K562 (cell line): ENCODE results near the gene LAMA2. TPM values are rescaled to one million over a fixed set of nuclear protein-coding genes. Genes with fewer than 3 reads are reported as not detected.

ENCODE experiments used
- ATAC-seq: fragments of 200-7000 bp; cut with Tn5 transposase; 3 replicates; pipeline ENCODE4 v1.9.1; 2020; ENCODE audit warnings: moderate library complexity
- Bru-seq: library from RNA; stranded (reverse); fragments of 400-500 nt; gene quantifications from one replicate; lab custom pipeline; 2021; lab: Mats Ljungman, UMichigan
- BruChase-seq, 2 experiments: library from RNA; stranded (reverse); fragments of 400-500 nt; gene quantifications; one replicate each; lab custom pipeline; 2021; lab: Mats Ljungman, UMichigan
- BruUV-seq: library from RNA; stranded (reverse); fragments of 400-500 nt; replicated peaks from 2 replicates; lab custom pipeline; 2021; lab: Mats Ljungman, UMichigan
- CTCF ChIA-PET: fragments of 300-600 bp; formaldehyde crosslinking; extraction: SDS; loops from one replicate; lab custom pipeline; 2021; ENCODE audit warnings: low intra/inter-chr PET ratio; lab: Yijun Ruan, JAX
- POLR2A ChIA-PET: fragments of 300-600, 350-650 bp; sonication (Branson Sonifier 250); formaldehyde crosslinking; extraction: SDS; loops from one replicate; lab custom pipeline; 2021; ENCODE audit warnings: antibody characterized with exemption, inconsistent platforms; lab: Yijun Ruan, JAX
- DNase-seq, 4 experiments: peaks; one replicate each; pipeline versions ENCODE4 v3.0.0 to v3.0.0-alpha.2; 2011 to 2018; ENCODE audit warnings: low spot score in 3 of 4, mixed read lengths in 3 of 4; ENCODE audit errors: extremely low read depth in 1 of 4
- FAIRE-seq: peaks from 2 replicates; lab custom pipeline; 2011; peaks lifted over from hg19 to GRCh38; lab: Jason Lieb, UNC
- H2AFZ ChIP-seq: 2 replicates; pipeline ENCODE4 v1.6.0; 2011; ENCODE audit warnings: low read depth, low read length, control low read depth, inconsistent platforms
- H3K27ac ChIP-seq: fragments of 200-600 bp; 3 replicates; pipeline ENCODE4 v1.8.0; 2011; ENCODE audit warnings: low read depth, mild to moderate bottlenecking, control low read depth, inconsistent platforms, low read length, moderate library complexity, mixed read lengths; ENCODE audit errors: extremely low read depth
- H3K27me3 ChIP-seq, 2 experiments: fragments of 300-600 bp in 1 of 2; 2 replicates in 1 of 2; 3 replicates in 1 of 2; pipeline versions ENCODE4 v1.6.0 to v1.8.0; 2011; ENCODE audit warnings: inconsistent platforms in 2 of 2, low read length in 2 of 2, mild to moderate bottlenecking in 1 of 2, mixed read lengths in 1 of 2, moderate library complexity in 1 of 2; ENCODE audit not compliant: control insufficient read depth in 2 of 2, insufficient read depth in 2 of 2
- H3K36me3 ChIP-seq: fragments of 300-600 bp; 3 replicates; pipeline ENCODE4 v1.8.0; 2011; ENCODE audit warnings: mild to moderate bottlenecking, low read length, inconsistent platforms; ENCODE audit not compliant: control insufficient read depth, insufficient read depth
- H3K4me1 ChIP-seq, 2 experiments: fragments of 200-600 bp in 1 of 2; replicated peaks in 1 of 2; 2 replicates in 1 of 2; 3 replicates in 1 of 2; pipeline versions ENCODE4 v1.5.1 to v1.8.0; 2011; ENCODE audit warnings: inconsistent platforms in 2 of 2, low read length in 2 of 2, mild to moderate bottlenecking in 1 of 2, mixed read lengths in 1 of 2, moderate library complexity in 1 of 2; ENCODE audit not compliant: control insufficient read depth in 2 of 2, insufficient read depth in 2 of 2
- H3K4me2 ChIP-seq: 2 replicates; pipeline ENCODE4 v1.6.1; 2011; ENCODE audit warnings: low read length, control low read depth, inconsistent platforms, mixed read lengths; ENCODE audit not compliant: insufficient read depth
- H3K4me3 ChIP-seq: fragments of 200-600 bp; sonication (generic), shearing (Covaris generic); 2 replicates; pipeline ENCODE4 v1.5.1; 2016; ENCODE audit warnings: control low read depth, inconsistent platforms
- H3K79me2 ChIP-seq: fragments of 200-600 bp; 3 replicates; pipeline ENCODE4 v1.8.0; 2011; ENCODE audit warnings: low read length, inconsistent platforms; ENCODE audit not compliant: control insufficient read depth, insufficient read depth
- H3K9ac ChIP-seq, 2 experiments: 2 replicates each; pipeline versions ENCODE4 v1.6.0 to v1.6.1; 2011; ENCODE audit warnings: low read depth in 2 of 2, low read length in 2 of 2, control low read depth in 1 of 2, inconsistent platforms in 1 of 2, mild to moderate bottlenecking in 1 of 2, mixed read lengths in 1 of 2; ENCODE audit not compliant: insufficient read depth in 1 of 2
- H3K9me1 ChIP-seq: one replicate; pipeline ENCODE4 v1.6.0; 2011; ENCODE audit warnings: inconsistent platforms, mild to moderate bottlenecking, low read length, moderate library complexity; ENCODE audit not compliant: control insufficient read depth, insufficient read depth
- H3K9me3 ChIP-seq: replicated peaks from 2 replicates; pipeline ENCODE4 v1.5.1; 2011; ENCODE audit warnings: low read depth, low read length, inconsistent platforms; ENCODE audit not compliant: control insufficient read depth, insufficient read depth
- H4K20me1 ChIP-seq: replicated peaks from 2 replicates; pipeline ENCODE4 v1.6.1; 2011; ENCODE audit warnings: low read length, inconsistent platforms, mixed read lengths; ENCODE audit not compliant: control insufficient read depth, insufficient read depth
- CBX3 ChIP-seq, 2 experiments: IDR thresholded peaks; 1 replicate in 1 of 2; 2 replicates in 1 of 2; pipeline ENCODE4 v1.6.1; 2012; ENCODE audit warnings: inconsistent platforms in 2 of 2, low read length in 2 of 2, borderline replicate concordance in 1 of 2, control low read depth in 1 of 2
- CBX5 ChIP-seq: IDR thresholded peaks from 2 replicates; pipeline ENCODE4 v1.6.1; 2014; ENCODE audit warnings: low read depth, borderline replicate concordance
- CREM ChIP-seq: IDR thresholded peaks from 2 replicates; pipeline ENCODE4 v1.6.1; 2014; ENCODE audit warnings: antibody characterized with exemption, low read depth
- EP300 ChIP-seq: IDR thresholded peaks from 2 replicates; pipeline ENCODE4 v1.6.1; 2012; ENCODE audit warnings: low read length, improper control_type of control experiment
- ESRRA ChIP-seq: fragments of 450-650 bp; IDR thresholded peaks from 2 replicates; pipeline ENCODE4 v1.6.1; 2014; ENCODE audit warnings: low read depth, mild to moderate bottlenecking, moderate library complexity, borderline replicate concordance
- GABPA ChIP-seq: fragments of 200-800 bp; sonication (Bioruptor generic); conservative IDR thresholded peaks from 2 replicates; pipeline ENCODE4 v1.6.1; 2016; ENCODE audit warnings: low read depth, missing genetic modification characterization, missing compliant biosample characterization
- MAFF ChIP-seq: IDR thresholded peaks from 2 replicates; pipeline ENCODE4 v1.6.1; 2012; ENCODE audit warnings: low read length, improper control_type of control experiment
- MECOM ChIP-seq: fragments of 250-450 bp; sonication (Bioruptor Pico); IDR thresholded peaks from 2 replicates; pipeline ENCODE4 v1.8.0; 2022; ENCODE audit warnings: inconsistent platforms
- NFRKB ChIP-seq: fragments of 450-650 bp; IDR thresholded peaks from 2 replicates; pipeline ENCODE4 v1.6.1; 2016; ENCODE audit warnings: low read depth
- PHF21A ChIP-seq: fragments of 450-650 bp; IDR thresholded peaks from 2 replicates; pipeline ENCODE4 v1.6.1; 2017; ENCODE audit warnings: low read depth, borderline replicate concordance
- ZNF217 ChIP-seq: sonication (generic); formaldehyde crosslinking; IDR thresholded peaks from 2 replicates; pipeline ENCODE4 v1.8.0; 2022; ENCODE audit warnings: mild to moderate bottlenecking, missing genetic modification reagents
- WGBS: fragments of 100-300 bp; shearing (Covaris generic); methylation state at CpG from one replicate; pipeline ENCODE4 v1.1.6; 2016; ENCODE audit warnings: low coverage, mixed read lengths; ENCODE audit not compliant: insufficient coverage; ENCODE audit errors: missing lambda C conversion rate; 5-methylcytosine and 5-hydroxymethylcytosine counted together
- in situ Hi-C: fragments of 300-500 bp; cut with MboI; formaldehyde crosslinking; loops from 4 replicates; pipeline ENCODE4 v1.15.0; 2018; ENCODE audit warnings: inconsistent platforms, mixed read lengths
- intact Hi-C: fragments of 100-400 bp; cut with micrococcal nuclease; formaldehyde crosslinking; loops from 2 replicates; pipeline ENCODE4 v1.14.2; 2022
- long read RNA-seq, 3 experiments: library from polyadenylated mRNA in 2 of 3; library from RNA in 1 of 3; unstranded in 2 of 3; stranded (forward) in 1 of 3; transcript quantifications; one replicate each; pipeline ENCODE4 v2.0.0, GENCODE V29; 2019 to 2022
- polyA minus RNA-seq, 3 experiments: library from RNA; depleted of rRNA, polyadenylated mRNA; stranded (reverse); fragments of >200 nt; gene quantifications; 2 replicates each; pipeline ENCODE4 v1.2.3, GENCODE V29; 2011
- polyA plus RNA-seq, 8 experiments: library from polyadenylated mRNA; depleted of rRNA in 4 of 8; stranded (reverse) in 5 of 8; unstranded in 3 of 8; fragments of >200 nt; fragmentation: Nextera tagmentation in 2 of 8; fragmentation: Illumina TruSeq in 1 of 8; extraction: Ambion mirVana in 2 of 8; extraction: Trizol in 1 of 8; gene quantifications; 2 replicates each; pipeline versions ENCODE4 v1.2.1 to v1.2.3, GENCODE V29; 2011 to 2014; ENCODE audit warnings: inconsistent platforms in 1 of 8, missing spikeins in 1 of 8
- total RNA-seq, 7 experiments: library from RNA; depleted of rRNA in 6 of 7; stranded (reverse); fragments of >200 nt in 6 of 7; fragmentation: Illumina TruSeq in 2 of 7; extraction: Trizol in 2 of 7; gene quantifications; 2 replicates each; pipeline versions ENCODE4 v1.2.1 to v1.2.3, GENCODE V29; 2011 to 2021; ENCODE audit warnings: low replicate concordance in 1 of 7
- TF ChIP-seq, protein P1 (sequence below): sonication (generic); formaldehyde crosslinking; IDR thresholded peaks from 2 replicates; pipeline ENCODE4 v1.8.0; 2022; ENCODE audit warnings: missing genetic modification reagents, mild to moderate bottlenecking, borderline replicate concordance

The LAMA2 gene, protein sequence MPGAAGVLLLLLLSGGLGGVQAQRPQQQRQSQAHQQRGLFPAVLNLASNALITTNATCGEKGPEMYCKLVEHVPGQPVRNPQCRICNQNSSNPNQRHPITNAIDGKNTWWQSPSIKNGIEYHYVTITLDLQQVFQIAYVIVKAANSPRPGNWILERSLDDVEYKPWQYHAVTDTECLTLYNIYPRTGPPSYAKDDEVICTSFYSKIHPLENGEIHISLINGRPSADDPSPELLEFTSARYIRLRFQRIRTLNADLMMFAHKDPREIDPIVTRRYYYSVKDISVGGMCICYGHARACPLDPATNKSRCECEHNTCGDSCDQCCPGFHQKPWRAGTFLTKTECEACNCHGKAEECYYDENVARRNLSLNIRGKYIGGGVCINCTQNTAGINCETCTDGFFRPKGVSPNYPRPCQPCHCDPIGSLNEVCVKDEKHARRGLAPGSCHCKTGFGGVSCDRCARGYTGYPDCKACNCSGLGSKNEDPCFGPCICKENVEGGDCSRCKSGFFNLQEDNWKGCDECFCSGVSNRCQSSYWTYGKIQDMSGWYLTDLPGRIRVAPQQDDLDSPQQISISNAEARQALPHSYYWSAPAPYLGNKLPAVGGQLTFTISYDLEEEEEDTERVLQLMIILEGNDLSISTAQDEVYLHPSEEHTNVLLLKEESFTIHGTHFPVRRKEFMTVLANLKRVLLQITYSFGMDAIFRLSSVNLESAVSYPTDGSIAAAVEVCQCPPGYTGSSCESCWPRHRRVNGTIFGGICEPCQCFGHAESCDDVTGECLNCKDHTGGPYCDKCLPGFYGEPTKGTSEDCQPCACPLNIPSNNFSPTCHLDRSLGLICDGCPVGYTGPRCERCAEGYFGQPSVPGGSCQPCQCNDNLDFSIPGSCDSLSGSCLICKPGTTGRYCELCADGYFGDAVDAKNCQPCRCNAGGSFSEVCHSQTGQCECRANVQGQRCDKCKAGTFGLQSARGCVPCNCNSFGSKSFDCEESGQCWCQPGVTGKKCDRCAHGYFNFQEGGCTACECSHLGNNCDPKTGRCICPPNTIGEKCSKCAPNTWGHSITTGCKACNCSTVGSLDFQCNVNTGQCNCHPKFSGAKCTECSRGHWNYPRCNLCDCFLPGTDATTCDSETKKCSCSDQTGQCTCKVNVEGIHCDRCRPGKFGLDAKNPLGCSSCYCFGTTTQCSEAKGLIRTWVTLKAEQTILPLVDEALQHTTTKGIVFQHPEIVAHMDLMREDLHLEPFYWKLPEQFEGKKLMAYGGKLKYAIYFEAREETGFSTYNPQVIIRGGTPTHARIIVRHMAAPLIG (N-terminal part only)
- total RNA-seq (2011; cell fraction: chromatin; rRNA removed; ENCODE audit: low replicate concordance) = not detected in 2 replicates
- total RNA-seq (2011; cell fraction: nucleolus; rRNA removed) = not detected in 2 replicates
- not detected in 2 replicates for total RNA-seq (2011; cell fraction: nucleoplasm; rRNA removed)
- total RNA-seq (2014; rRNA removed) (0.16 and 0.36 TPM in 2 replicates), total RNA-seq (2014; rRNA removed; fragmentation: Illumina TruSeq; extraction: Trizol) (0.29 and 0.44 TPM in 2 replicates), total RNA-seq (2015; rRNA removed; fragmentation: Illumina TruSeq; extraction: Trizol) (0.04 and 0.51 TPM in 2 replicates), total RNA-seq (2021) (0.47 and 0.91 TPM in 2 replicates), polyA plus RNA-seq (2011; rRNA removed) (0.22 and 0.25 TPM in 2 replicates), polyA plus RNA-seq (2014; fragmentation: Illumina TruSeq; extraction: Trizol) (0.69 and 1.5 TPM in 2 replicates), polyA plus RNA-seq (2014; fragmentation: Nextera tagmentation; extraction: Ambion mirVana) (under 1 TPM; 0.11 to 0.32 TPM), polyA plus RNA-seq (2014; rRNA removed) (0.01 and 0.04 TPM in 2 replicates), polyA minus RNA-seq (2011; rRNA and poly(A)+ RNA removed) (0.04 TPM in 1 of 2 replicates, not detected in the other), Bru-seq, nascent RNA (percentile 6 among the genes with signal in this experiment), BruChase-seq, experiment 1, labeled RNA remaining after a 2-hour chase (percentile 3 among the genes with signal in this experiment), BruChase-seq, experiment 2, labeled RNA remaining after a 6-hour chase (percentile 4 among the genes with signal in this experiment)
- polyA plus RNA-seq (2011; cell fraction: cytosol; rRNA removed) = 0.13 and 0.28 TPM in 2 replicates
- not detected in 2 replicates for polyA plus RNA-seq (2011; cell fraction: nucleus; rRNA removed)
- 0.74 and 0.75 TPM in 2 replicates for polyA plus RNA-seq (2012)
- polyA minus RNA-seq (2011; cell fraction: cytosol; rRNA and poly(A)+ RNA removed) = not detected in 2 replicates
- polyA minus RNA-seq (2011; cell fraction: nucleus; rRNA and poly(A)+ RNA removed) = not detected in 2 replicates
- long read RNA-seq, experiment 1, partial matches to known transcripts = 1 of 1 reads
- long read RNA-seq, experiment 1, other reads (novel, unspliced or antisense) = 0 of 1 reads
- long read RNA-seq, experiment 2, partial matches to known transcripts = 0 of 1 reads
- long read RNA-seq, experiment 2, other reads (novel, unspliced or antisense) = 1 of 1 reads
- long read RNA-seq, experiment 3 = 0 reads

DNA sequence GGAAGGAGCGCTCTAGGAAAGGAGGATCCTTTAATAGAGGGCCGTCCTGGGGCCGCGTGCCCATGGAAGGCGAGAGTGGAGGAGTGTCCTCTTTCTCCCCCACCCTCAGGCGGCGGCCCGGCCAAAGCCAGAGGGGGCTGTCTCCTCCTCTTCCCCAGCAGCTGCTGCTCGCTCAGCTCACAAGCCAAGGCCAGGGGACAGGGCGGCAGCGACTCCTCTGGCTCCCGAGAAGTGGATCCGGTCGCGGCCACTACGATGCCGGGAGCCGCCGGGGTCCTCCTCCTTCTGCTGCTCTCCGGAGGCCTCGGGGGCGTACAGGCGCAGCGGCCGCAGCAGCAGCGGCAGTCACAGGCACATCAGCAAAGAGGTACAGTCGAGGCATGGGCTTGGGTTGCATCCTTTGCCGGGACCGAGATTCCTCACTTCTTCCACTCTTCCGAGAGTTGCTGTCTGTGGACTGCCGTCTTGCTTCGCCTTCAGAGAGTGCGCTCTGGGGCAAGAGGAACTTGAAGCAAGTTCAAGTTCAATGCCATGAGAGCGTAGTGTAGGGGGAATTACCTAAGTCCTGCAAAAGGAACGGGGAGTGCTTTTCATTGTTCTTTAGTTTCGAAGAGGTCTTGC lies at the start of gene LAMA2:
LAMA2 (plus strand) TSS at position 148 of the 621 bp plus-strand sequence; CDS start at position 256, 108 bp downstream.
- Histone ChIP-seq H3K36me3 (no peaks in the 10 kb centered on the region), H3K79me2 (no peaks in the 10 kb centered on the region), H3K9ac (no peak within 1 kb of the TSS), H2AFZ (no peak within 1 kb of the TSS), H3K4me3 (no peak within 1 kb of the TSS), H3K4me2 (no peak within 1 kb of the TSS), H3K9me3 (no peaks in the 10 kb centered on the region), H3K27ac (no peak within 1 kb of the TSS), H3K27me3 (no peaks in the 10 kb centered on the region), H3K9me1 (no peaks in the 10 kb centered on the region), H4K20me1 (no peaks in the 10 kb centered on the region), H3K4me1 (no peaks in the 10 kb centered on the region)
- FAIRE-seq (no peak), DNase-seq (no peak), ATAC-seq (no peak)
- in situ Hi-C loops = no loop called here
- POLR2A ChIA-PET = no interaction called here
- intact Hi-C loops = no loop called here
- CTCF ChIA-PET = no interaction called here
- 1% methylated on average over 34 of the region's 36 CpGs for WGBS
- BruUV-seq = no TSS peak
- no peak for TF ChIP-seq CBX5
- no peak for TF ChIP-seq MECOM (CRISPR knock-in tag)
- no peak for TF ChIP-seq MAFF
- TF ChIP-seq CBX3 (IDR thresholded peaks at IDR 0.05; ENCODE audit: borderline replicate concordance in 1 of 2, low read length in 2 of 2) = no peak
- TF ChIP-seq PHF21A = no peak
- TF ChIP-seq ZNF217 (CRISPR knock-in tag) = no peak
- TF ChIP-seq, protein P1, sequence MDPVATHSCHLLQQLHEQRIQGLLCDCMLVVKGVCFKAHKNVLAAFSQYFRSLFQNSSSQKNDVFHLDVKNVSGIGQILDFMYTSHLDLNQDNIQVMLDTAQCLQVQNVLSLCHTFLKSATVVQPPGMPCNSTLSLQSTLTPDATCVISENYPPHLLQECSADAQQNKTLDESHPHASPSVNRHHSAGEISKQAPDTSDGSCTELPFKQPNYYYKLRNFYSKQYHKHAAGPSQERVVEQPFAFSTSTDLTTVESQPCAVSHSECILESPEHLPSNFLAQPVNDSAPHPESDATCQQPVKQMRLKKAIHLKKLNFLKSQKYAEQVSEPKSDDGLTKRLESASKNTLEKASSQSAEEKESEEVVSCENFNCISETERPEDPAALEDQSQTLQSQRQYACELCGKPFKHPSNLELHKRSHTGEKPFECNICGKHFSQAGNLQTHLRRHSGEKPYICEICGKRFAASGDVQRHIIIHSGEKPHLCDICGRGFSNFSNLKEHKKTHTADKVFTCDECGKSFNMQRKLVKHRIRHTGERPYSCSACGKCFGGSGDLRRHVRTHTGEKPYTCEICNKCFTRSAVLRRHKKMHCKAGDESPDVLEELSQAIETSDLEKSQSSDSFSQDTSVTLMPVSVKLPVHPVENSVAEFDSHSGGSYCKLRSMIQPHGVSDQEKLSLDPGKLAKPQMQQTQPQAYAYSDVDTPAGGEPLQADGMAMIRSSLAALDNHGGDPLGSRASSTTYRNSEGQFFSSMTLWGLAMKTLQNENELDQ (CRISPR knock-in tag) = no peak
- no peak for TF ChIP-seq GABPA (tag)
- TF ChIP-seq CREM = no peak
- no peak for TF ChIP-seq ESRRA
- no peak for TF ChIP-seq NFRKB
- no peak for TF ChIP-seq EP300
